ENCODE data around the gene ASB2. TPM values are rescaled to one million over a fixed set of nuclear protein-coding genes. Genes with fewer than 3 reads are reported as not detected.
A peak's percentile ranks its signal among the peaks of the same experiment; 100 is the strongest.

The ASB2 gene
- total RNA-seq, 1 donor from 2014 or later: not detected

DNA sequence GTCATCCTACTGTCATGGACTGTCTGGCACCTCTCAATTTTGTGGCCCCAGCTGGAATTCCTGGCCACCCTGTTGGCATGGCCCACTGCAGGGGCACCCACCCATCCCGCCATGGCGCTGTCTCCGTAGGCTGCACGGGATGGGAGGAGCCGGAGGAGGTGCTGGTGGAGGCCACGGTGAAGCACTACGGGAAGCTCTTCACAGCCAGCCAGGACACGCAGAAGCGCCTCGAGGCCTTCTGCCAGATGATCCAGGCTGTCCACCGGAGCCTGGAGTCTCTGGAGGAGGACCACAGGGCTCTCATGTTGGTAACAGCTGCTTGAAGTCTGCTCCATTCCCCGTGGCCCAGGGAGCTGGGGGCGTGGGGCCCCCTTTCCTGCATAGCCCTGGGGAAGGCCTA lies 24.6 kb upstream of the ASB2 start:
- no peak for DNase-seq

DNA sequence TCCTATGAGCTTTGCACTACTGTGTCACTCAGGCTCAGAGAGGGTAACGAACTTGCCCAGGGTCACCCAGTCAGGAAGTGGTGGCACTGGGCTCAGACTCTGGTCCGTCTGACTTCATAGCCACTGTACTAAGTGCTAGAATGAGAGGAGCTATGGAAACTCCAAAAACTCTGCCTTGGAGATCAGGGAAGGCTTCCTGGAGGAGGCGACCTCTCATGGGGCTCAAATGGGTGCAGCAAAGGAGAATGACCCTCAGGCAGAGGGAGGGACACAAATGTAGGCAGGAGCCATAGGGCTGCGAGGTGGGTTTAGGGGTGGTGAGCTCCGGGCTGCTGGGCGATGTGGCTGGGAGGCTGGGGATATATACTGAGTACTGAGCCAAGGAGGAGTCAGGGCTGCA lies 23.9 kb upstream of the ASB2 start:
- no peak for DNase-seq

DNA sequence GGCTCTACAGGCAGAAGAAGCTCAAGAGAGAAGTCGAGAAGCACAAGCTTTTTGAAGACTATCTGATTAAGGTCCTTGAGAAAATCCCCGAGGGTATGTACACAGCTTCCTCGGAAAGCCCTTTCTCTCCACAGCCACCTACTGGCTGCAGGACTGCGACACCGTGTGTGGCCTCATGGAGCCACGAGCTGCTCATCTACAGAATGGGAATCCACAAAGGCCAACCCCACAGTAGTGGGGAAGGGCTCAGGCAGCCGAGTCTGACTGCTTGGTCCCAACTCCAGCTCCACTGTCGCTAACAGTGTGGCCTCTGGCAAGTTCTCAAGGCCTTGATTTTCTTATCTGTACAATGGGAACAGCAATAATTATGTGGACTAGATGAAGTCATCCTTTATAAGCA lies 23.2 kb upstream of the ASB2 start:
- DNase-seq: no peak

DNA sequence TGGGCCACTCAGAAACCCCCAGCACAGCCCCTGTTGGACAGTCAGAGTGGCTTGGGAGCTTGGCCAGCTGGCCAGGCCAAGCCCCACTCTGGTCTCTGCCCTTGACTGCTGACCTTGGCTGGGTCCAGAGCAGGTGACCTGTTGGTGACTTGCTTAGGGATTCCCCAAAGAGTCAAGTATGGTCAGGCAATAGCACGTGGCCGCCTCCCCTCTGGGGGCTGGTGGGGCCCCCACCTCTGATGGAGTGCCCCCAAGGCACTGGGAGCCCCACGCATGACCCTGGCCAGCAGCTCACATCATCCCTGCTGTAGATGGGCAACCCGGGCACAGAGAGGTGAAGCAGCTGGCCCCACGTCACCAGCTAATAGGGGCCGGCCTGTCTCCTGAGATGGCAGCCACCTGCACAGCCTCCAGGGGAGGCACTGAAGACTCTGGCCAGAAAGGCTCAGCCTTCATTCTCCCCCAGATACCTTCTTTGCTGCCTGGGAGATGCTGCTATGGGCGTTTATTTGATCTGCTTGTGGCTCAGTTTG lies 22.6 kb upstream of the ASB2 start:
- DNase-seq: no peak

DNA sequence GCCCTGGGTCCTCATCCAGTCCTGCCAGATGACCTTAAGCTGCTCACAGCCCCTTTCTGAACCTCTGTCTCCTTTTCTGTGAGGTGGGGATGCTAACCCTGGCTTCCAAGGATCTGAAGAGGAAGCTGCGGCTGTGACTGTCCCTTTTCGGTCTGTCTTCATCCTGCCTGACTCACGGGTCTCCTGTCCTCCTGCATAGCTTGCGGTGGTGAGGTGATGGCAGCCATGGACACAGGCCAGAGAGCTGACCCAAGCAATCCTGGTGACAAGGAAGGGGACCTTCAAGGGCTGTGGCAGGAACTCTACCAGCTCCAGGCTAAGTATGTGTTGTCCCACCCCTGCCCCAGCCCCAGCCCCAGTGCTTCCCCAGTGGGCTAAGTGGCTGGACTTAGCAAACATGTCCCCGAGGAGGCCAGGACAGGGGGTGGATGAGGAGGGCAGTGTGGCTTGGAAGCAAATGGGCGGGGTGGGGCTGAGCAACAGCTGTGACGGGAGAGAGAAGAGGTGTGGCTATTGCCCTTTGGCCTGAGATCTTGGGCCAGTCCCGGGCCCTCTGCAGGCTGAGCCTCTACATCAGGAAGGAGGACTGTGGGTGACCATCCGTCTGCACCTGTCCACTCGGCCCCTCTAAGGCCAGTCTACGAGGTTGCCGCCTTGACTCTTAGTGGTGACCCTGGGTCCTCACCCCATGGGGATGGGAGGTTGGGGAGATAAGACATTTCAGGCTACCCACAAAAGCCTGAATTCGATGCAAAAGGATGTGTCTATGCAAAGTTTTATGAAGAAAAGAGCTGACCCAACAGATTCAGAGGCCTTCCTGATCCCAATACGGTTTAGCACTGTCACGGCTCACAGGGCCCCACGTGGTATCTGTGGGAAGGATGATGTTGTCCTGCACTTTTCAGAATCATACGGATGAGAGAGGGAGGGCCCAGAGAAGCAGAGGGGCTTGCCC lies 21.8 kb upstream of the ASB2 start:
- no peak for DNase-seq

DNA sequence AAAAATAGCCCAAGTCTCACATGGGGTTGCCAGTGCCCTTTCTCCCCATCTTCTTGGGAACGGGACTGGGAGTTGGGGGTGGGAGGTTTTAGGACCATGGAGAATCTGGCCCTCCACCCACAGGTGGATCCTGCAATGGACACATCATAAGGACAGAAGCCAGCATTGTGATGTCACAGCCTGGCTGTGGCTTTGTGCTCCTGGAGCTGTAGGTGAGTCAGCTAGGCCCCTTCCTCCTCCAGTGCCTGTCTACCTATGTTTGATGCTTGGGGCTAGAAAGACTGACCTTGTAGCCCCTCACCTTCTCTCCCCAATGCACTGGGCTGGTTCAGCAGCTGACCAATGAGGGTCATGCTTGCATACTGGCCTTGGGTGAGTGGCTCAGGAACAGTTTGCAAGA lies 20.7 kb upstream of the ASB2 start, which contains the start of gene CCDC197:
Gene CCDC197 (plus strand): TSS at position 220 of the 400 bp plus-strand sequence. CDS start 831 bp downstream, outside the sequence.
- no peak for DNase-seq

DNA sequence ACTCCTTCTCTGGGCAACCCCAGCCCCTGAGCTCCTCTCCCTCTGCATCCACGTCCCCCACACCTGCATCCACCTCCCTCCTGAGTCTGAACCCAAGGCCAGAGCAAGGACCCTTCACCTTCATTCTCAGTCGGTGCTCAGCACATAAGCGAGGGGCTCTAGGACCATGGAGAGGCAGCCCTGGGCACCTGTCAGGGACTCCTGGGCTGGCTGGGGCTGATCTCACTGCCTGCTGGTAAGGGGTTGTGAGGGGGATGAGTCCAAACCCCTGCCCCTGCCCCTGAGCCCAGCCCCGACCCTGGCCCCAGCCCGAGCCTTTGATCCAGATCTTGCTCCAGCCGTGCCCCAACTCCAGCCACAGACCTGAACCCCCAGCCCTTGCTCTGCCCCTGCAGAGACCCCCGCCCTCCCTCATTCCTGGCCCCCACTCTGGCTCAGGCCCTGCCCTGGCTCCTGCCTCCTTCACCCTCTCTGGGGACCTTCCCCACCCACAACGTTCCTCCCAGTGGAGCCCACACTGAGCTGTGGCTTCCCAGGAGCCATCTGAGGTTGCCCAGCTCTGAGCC lies 19.8 kb upstream of the ASB2 start:
- DNase-seq: no peak

DNA sequence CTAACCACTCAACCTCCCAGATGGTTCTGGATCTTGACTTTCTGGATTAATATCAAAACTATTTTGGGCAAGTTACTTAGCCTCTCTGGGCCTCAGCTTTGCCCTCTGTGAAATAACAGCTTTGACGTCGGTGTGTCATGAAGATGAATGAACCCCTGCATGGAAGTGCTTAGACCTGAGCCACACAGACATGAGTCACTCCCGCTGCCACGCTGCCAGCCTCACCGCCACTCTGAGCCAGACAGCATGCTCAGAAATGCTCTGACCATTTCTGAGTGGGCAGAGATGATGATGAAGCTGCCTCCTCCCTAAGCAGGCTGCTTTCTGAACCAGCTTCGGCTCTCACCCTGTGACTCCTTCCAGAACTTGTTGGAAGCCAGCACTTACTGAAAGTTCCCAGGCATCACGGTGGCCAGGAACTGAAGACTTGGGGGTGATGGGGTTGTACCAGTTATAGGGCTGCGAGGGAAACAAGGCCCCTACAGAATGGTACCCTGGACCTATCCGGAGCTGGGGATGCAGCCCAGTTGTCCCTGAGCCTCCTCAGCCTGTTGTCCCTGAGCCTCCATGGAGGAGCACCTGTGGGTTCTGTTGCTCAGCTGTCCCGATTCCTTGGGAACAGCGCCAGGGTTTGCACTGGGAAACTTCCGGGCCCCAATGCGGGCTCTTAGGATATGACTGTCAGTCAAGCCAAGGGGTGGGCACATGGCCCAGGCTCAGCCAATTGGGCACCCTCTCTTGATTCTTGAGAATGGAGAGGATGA lies 18.7 kb upstream of the ASB2 start:
- DNase-seq: peak; percentile 79

DNA sequence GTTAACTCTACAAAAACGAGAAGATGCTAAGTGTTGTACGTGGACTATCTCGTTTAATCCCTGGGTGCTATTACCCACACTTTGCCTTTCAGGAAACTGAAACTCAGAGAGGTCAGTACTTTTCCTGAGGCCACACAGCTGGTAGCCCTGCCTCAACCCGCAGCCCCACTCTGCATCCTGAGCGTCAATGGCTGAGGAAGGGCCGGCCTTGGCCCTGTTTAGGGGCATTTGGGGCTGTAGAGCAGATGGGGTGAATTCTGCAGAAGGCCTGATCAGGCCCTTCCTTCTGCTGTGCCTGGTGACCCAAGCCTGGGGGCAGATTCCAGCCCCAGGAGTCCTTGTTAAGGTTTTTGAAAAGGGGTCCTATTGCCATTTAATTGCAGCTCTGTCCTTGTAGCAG lies 17.0 kb upstream of the ASB2 start:
- DNase-seq: no peak

DNA sequence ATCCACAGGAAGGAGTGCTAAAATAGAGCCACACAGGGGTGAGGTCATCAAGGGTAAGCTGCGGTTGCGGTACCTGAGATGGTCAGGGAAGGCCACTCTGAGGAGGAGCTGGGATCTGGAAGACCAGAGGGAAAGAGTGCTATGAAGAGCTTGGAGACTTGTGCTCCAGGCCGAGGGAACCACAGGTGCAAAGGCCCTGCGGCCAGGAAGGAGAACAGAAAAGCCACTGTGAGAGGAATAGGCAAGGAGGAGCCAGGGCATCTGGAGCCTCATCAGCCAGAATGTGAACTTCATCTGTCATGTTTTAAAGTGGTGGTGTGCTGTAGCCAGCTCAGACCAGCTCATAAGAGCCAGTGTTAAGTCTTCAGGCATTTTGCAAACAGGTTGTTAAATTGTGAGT lies 15.3 kb upstream of the ASB2 start:
- no peak for DNase-seq

DNA sequence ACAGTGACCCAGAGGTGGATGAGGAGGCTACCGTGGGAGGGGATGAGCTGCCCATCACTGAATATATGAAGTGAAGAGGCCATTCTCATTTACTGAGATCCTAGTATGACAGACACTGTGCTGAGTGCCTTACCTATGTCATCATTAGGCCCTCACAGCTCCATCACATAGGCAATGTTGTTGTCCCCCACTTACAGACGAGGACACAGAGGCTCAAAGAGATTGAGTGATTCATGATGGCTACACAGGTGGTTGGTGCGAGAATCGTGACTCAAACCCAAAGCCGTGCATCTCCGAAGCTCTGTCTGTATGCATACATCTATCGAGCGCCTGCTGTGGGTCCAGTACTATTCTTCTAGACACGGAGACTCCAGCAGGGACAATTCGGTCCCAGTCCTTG lies 14.8 kb upstream of the ASB2 start:
- DNase-seq: no peak

DNA sequence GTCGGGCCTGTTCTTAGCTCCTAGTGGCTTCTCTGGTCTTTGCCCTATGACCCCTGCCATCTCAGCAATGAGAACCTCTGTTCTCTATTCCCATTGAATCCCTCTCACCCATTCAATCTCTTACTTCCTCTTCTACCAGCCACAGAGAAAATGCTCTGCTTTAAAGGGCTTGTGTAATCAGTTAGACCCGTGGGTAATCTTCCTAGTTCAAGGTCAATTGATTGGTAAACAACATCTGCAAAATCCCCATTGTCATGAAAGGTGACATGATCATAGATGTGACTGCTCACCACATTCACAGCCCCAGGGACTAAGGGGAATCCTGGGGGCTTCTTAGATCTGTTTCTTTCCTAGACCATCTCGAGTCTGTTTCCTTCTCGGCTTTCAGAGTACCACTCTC lies 13.6 kb upstream of the ASB2 start:
- no peak for DNase-seq

DNA sequence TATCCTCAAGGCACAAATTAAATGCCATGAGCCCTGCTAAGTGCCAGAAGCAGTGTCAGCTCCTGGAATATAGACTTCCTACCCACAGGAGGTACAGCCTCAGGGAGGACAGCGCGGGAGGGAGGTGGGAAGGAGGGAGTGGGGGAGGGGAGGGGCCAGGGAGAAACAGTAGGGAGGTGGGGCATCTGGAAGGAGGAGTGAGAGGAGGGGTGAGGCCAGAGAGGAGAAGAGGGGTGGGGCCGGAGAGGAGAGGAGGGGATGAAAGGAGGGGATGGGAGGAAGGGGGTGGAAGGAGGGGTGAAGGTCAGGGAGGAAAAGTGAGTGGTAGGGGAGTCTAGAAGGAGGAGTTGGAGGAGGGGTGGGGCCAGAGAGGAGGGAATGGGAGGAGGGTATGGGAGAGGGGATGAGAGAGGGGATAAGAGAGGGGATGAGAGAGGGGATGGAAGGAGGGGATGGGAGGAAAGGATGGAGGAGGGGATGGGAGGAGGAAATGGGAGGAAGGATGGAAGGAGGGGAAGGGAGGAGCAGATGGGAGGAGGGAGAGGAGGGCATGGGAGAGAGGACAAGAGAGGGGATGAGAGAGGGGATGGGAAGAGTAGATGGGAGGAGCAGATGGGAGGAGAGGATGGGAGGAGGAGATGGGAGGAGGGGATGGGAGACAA lies 11.6 kb upstream of the ASB2 start:
- no peak for DNase-seq

DNA sequence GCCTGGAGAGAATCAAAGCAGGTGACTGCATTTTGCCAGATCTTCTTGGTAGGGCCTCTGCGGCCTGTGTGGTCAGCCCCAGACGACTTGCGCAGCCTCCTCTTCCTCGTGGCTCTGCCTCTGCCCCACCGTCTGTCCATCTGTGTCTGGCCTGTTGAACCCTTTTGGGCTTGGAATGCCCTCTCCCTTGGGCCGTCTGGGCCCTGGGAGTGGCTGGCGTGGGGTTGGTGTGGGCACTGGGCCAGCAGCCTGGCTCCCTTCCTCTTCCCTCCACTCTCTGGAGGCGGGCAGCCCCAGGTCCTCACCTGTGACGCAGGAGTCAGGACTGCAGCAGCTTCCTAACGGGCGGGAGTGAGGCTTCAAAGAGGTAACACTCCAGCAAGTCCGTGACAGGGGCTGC lies 11.0 kb upstream of the ASB2 start:
- DNase-seq: no peak

DNA sequence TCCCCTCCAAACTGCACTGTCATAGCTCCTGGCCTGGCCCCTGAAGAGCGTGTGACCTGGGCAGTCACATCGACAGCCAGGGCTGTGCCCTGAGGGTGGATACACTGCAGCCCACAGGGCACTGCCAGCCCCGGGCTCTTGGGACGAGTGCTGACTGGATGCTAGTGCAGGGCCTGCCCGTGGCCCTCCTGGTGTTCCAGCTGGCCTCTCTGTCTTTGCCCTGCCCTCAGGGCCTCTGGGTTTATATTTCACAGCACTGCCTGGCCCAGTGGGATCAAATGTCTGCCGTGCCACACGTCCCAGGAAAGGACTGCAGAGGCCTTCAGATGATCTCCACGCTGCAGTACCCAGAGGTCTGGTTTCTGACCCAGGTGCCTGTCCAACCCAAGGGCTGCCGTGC lies 10.6 kb upstream of the ASB2 start:
- no peak for DNase-seq

DNA sequence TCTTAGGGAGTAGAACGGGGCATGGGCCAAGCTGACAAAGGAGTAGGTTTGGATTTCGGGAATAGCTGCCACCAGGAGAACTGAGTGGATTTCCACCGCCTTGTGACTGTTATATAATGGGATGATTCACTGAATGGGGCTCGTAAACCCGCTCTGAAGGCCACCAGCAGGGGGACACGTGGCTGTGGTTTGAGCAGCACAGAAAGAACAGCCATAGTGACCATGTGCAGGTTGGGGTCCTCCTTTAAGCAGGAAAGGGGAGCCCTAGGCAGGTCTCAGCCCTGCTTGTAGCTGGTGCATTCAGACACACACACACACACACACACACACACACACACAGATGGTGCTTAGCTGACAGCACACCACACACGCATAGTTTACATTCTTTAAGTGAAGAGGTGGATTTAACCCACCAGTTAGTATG lies 8.6 kb upstream of the ASB2 start:
- peak; percentile 65 for DNase-seq

DNA sequence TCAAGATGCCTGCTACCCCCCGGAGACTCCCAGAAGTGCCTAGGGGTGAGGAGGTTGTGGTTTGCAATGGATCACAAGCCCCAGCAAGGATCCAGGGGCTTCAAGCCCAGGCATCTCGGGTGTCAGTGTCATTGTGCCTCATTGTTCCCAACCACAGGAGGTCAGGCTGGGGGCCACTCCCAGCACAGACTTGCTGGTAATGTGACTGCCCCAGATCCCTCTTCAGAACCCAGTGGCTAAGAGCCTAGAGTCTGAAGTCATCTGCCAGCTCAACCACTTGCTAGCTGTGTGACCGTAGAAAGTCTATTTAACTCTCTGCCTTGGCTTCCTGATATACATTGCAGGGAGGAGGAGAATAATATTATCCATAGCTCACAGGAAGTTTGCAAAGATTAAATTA lies 7.7 kb upstream of the ASB2 start:
- no peak for DNase-seq

DNA sequence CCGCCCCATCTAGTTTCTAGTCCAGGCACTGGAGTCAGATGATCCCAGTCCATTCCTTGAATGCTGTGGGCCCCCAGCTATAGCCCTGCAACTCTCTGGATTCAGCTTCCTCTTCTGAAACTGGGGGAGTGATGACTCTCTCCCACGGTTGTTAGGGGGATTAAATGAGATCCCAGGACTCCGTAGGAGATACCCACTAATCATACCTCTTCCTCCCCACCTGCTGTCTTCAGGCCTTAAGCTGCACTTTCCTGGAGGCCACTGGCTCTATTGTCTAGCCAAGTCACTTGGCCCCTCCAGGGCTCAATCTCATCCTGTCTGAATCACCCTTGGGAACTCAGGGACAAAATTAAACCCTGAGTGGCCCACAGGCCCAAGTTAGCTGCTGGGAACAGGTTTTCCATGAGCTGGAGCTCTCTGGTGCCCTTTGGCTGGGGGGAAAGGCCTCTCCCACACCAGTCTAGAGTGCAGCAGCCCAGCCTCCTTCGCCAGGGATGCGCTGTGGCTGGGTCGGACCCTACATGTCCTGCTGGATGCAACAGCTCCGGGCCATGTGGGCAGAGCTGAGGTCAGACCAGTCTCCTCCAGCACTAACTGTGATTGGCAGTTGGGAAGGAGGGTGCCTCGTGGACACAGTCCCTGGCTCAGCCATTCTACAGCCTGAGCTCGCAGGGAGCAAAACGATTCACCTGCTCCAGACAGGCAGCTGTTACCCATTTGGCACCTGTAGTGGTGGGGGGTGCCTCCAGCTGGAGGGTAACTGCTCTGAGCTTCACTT lies 6.0 kb upstream of the ASB2 start:
- DNase-seq: no peak

DNA sequence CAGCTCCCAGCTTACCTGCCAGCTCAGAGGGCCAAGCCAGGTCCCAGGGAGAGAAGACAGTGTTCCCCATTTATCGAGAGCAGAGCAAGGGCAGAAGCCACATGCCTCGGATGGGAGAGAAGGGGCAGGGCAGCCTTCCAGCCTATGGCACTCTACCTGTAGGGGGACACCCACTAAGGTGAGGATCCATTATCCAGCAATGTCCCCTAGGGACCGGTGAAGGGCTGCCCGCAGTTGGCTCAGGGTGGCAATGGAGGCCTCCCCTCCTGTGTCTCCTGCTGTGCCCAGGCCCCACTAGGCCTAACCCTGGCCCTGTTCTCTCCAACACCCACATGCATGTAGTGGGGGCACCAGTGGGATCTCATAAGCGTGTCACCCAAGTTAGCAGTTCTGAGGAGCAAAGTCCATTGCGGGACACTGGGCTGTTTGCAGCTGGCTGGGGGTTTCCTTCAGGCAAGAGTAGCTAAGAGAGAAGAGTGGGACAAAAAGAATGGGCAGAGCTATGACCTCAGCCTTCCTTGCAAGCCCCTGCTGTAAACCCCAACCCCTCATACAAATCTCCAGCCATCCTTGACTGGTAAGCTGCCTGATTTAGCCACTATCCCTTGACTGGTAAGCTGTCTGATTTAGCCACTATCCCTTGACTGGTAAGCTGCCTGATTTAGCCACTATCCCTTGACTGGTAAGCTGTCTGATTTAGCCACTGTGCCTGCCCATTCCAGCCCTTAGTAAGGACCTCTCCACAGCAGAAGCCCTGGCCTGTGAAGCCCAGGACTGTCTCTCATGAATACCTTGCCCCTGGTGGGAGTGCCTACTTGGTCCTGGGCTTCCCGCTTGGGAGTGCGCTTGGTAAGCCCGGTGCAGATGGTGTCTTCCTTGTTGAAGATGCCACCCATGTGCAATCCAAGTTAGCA lies 5.2 kb upstream of the ASB2 start:
- no peak for DNase-seq

DNA sequence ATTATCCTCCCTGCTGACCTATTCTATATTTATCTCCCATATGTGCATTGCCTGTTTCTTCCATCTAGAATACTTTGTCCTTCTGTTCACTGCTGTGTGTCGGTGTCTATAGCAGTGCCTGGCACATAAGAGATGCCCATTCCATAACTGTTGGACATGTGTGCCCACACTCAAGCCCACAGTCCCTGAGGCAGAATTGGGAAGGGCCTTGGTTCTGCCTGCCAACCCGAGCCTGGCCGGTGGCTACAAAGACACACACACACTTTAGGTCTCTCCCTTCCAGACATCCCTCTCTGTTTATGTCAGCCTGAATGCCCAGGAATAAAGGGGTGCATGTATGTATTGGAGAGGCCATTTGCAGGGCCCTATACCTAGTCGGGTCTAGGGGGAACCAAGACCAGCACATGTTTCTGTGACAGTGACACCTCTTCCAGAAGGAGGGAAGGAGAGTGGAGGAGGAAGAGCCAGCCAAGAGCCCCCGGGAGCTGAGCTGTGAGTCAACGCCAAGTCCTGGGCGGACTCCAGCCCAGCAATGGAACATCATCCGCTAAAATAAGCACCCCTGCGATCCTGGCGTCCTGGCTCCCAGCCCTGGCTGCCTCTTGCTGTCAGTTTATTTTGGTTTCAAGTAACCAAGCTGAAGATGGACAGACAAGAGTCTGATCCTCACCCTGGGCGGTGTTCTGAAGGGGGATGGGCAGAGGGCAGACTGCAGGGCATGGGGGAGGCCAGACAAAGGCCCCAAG lies 4.3 kb upstream of the ASB2 start:
- peak; percentile 76 for DNase-seq
